ENCODE data around the gene HDGFL3. TPM values are rescaled to one million over a fixed set of nuclear protein-coding genes. Genes with fewer than 3 reads are reported as not detected.
A peak's percentile ranks its signal among the peaks of the same experiment; 100 is the strongest.
"Not testable (repeated sequence)": the region's sequence is repeated elsewhere in the genome, so short reads cannot be mapped to it uniquely, and the experiment has no call there.

Gene HDGFL3
- total RNA-seq, 2 donors from 2014 or later = 57.9 to 70.0 TPM

DNA sequence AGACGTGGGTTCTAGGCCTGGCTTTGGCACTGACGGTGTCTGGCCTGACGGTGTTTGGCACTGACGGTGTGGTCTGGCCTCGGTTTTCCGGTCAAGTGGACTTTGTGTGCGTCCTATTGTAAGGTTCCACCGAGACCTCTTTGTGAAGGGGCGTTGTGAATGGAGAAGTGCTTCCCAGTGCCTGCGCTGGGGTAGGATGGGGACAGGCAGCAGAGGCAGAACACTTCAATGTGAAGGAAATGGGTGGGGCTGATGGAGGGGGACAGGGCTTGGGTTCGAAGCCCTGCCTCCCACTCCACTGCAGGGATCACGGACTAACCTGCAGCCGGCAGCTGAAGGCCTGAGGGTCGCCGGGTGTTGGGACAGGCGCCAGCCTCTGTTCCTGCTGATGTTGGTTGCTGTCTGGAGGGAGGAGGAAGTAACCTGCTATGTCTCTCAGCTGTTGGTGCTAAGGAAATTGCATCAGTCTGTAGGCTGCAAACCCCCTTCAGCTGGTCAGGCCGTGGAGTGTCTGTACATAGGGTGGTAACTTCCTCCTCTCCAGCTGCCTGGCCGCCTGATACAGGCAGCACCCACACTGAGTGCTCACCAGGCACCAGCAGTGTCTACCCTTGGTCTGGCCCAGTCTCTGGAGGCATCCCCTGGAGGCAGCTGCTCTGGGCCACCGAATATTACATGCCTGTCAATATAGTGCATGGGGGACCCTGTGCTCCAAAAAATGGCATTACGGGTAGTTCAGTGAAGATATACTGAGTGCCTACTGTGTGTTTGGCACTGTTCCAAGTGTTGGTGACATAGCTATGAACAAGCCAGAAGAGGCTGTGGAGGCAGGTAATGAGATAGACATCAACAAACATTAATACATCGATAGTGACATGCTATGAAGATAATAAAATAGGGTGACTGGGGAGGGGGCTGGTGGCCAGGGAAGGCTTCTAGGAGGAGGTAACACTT is 99.1 kb downstream of the HDGFL3 start:
- DNase-seq (ENCODE audit: low spot score) = peak; percentile 90
- intact Hi-C loops (cut with DNase I) = no loop called here

DNA sequence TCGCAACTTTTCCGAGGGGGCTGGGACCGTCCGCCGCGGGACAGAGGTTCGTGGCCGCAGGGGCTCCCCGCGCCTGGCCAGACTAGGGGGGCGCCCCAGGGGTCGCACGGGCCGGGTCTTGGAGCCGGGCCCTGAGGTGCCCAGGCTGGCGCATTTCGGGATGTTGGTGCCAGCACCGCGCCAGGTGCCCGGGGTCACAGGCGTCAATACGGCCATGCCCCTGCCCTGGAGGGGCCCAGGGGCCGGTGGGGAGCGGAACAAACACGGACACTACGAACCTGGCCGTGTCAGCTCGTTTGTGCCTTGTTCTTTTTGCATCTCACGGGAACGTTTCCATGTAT is 99.8 kb downstream of the HDGFL3 start:
- no peak for DNase-seq (ENCODE audit: low spot score)
- intact Hi-C loops (cut with DNase I) = no loop called here

DNA sequence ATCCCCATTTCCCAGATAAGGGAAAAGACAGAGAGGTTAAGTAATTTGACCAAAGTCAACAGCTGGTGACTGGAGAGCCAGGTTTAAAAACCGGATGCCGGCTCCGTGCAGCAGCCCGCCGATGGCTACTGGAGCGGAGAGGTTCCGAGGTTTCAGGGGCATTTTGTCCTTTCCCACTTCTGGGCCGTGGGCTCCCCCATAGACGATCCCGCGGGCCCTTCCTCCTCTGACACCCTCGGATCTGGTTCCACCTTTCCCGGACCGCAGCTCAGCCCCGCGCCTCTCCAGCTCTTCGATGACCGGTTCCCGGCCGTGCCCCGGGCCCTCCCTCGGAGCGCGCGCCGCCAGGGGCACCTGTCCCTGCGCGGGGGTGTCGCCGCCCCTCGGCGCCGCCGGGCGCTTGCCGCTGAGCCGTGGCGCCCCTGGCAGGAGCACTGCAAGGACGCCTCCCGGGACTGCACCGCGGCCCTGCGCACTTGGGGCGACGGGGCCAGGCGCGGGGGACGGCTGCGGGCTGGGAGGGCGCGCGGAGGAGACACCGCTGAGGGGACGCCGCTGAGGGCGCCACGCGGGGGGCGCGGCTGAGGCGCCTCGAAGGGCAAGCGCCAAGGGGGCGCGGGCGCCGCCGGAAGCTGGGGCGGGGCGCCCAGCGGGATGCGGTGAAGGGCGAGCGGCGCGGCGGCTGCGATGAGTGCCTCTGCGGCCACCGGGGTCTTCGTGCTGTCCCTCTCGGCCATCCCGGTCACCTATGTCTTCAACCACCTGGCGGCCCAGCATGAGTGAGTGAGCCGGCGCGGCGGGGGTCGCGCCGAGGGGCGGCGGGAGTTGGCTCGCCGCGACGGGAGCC is 100.4 kb downstream of the HDGFL3 start, which contains the start of gene TM6SF1:
TSS of gene TM6SF1 (plus strand) at position 652 of the 847 bp plus-strand sequence. CDS start at position 688, 36 bp downstream.
- intact Hi-C loops (cut with DNase I) = no loop called here
- no peak for DNase-seq (ENCODE audit: low spot score)

DNA sequence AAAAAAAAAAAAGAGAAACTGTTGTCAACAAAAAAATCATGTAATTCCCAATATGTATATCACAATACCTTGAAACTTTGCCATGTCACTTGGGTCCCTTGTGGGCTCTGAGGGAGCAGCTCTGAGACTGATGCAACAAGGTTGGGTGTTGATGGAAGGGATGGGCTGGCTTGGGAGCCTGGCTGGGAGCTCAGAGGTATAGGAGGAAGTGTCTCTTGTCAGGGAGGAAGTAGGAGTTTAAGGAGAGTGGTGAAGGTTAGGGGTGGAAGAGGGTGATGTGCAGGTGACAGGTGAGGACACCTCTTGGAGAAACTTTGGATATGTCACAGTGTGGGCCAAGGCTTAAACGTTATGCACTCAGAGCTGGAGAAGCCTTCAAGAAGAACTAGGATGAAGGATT is 102.2 kb downstream of the HDGFL3 start:
- intact Hi-C loops (cut with DNase I) = no loop called here
- no peak for DNase-seq (ENCODE audit: low spot score)

DNA sequence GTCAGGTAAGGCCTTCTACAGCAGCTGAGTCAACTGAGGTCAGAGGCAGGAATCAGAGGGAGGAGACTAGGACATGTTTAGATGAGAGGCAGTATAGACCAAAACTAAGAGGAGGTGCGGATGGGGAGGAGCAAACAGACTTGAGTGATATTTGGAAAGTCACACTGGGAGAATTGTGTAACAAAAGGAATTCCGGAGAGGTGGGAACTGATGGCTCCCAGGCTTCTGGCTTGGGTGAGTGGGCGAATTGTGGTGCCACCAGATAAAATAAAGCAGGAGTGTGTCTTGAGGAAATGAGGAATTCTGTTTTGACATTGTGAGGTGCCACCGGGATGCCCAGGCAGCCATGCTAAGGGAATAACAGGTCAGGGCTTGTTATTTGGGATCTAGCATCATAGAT is 103.5 kb downstream of the HDGFL3 start:
- DNase-seq (ENCODE audit: low spot score) = no peak
- intact Hi-C loops (cut with DNase I) = no loop called here

DNA sequence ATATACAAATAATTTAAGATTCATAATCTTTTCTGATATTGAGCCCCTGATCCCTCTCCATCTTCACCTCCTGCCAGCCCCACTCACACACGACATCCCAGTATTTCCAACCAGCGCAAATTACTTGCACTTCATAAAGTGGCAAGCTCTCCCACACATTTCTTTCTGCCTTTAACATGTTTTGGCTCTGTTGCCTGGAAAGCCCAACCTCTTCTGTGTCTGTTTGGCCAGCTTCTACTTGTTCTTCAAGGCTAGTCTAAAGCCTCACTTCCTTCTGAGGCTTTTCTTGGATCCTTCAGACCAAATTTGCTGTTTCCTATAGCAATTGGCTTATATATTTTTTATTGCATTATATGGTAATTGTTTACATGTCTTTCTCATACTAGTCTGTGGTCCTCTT is 105.3 kb downstream of the HDGFL3 start:
- intact Hi-C loops (cut with DNase I) = no loop called here
- no peak for DNase-seq (ENCODE audit: low spot score)

DNA sequence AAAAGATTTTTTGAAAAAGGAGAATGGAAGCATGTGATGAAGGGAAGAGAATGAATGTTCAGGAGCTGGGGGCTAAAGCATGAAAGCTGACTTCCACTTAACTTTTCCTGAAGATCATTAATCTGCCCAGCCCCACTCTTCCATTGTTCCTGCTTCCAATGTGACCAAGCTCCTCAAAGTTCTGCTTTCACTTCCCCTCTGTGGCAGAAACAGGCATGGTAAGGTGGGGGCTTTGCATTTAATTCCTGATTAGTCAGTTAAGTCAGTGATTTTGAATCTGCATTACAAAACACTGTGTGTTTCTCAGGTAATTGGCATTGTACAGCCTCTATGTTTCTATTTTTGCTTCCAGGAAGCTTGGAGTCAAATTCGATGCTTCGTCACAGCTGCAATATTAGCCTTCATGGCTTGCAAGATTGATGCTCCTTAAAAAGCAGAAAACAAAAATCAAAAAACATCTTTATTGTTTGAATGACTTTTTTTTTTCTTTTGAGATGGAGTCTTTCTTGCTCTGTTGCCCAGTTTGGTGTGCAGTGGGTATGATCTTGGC is 107.5 kb downstream of the HDGFL3 start:
- no peak for DNase-seq (ENCODE audit: low spot score)
- intact Hi-C loops (cut with DNase I) = no loop called here

DNA sequence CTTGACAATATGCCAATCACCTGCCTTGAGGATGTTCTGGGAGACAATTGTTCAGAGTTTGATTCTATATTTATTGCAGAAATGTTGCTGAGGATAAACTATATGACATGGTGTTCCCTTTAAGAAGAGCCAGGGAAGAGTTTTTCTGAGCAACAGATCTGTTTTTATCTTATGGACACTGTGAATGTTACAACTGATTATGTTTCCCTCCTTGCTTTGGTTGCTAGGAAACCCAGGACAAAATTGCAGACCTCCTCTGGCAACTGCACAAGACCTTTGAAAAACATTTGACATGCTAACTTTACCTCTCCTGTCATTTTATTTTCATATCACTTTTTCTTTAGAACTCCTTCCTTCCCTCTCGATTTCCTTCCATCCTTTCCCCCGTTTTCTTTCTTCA is 108.3 kb downstream of the HDGFL3 start:
- no peak for DNase-seq (ENCODE audit: low spot score)
- intact Hi-C loops (cut with DNase I) = no loop called here

DNA sequence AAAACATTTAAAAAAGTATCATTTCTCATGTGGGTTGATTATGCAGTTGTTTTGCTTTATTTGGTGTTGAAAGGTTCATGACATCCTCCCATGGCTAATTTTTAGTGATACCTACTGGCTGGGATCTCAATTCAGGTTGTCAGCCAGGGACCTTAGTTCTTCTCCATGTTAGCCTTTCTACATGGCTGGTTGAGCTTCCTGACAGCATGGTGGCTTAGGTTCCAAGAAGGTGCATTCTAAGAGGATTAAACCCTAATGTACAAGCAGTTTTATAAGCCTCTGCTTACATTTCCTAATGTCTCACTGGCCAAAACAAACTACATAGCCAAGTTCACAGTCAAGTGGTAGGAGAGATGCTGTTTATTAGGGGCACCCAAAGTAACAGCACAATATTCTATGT is 109.5 kb downstream of the HDGFL3 start:
- DNase-seq (ENCODE audit: low spot score) = no peak
- intact Hi-C loops (cut with DNase I) = no loop called here

DNA sequence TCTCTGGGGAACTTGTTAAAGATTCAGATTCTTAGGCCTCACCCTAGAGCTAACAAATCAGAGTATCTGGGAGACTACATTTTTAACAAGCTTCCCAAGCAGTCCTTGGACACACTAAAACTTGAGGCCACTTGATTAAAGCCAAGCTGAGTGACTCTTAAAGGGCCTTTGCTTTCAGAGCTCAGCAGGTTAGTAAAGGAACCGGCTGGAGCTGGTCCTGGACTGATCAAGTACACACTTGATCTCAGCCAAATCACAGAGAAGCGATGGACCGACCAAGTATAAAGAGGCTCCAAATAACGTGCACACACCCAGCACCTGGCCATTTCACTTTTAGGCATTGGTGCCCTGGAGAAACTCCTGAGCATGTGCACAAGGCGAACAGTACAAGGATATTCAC is 113.0 kb downstream of the HDGFL3 start:
- DNase-seq (ENCODE audit: low spot score) = no peak
- intact Hi-C loops (cut with DNase I) = no loop called here

DNA sequence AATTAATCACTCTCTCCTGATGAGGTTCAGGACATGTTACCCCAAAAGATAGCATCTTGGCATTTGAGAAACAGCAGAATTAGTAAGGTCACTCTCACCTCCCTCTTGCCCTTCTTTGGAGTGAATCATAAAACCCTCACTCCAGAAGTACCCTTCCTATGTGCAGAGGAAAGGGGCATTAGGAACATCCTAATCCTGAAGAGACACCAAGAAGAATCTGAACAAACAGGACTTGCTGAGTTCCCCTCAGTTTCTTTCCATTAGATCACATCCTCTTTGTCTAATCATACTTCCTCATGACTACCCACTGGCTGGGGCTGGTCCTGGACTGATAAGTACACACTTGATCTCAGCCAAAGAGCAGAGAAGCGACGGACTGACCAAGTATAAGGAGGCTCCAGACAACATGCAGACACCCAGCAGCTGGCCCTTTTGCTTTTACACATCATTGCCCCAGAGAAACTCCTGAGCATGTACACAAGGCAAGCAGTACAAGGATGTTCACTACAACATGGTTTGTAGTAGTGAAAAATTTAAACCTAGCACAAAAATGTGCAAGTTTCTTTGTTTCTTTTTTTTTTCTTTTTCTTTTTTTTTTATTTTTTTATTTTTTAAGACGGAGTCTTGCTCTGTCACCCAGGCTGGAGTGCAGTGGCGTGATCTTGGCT is 115.2 kb downstream of the HDGFL3 start:
- intact Hi-C loops (cut with DNase I) = no loop called here
- no peak for DNase-seq (ENCODE audit: low spot score)

DNA sequence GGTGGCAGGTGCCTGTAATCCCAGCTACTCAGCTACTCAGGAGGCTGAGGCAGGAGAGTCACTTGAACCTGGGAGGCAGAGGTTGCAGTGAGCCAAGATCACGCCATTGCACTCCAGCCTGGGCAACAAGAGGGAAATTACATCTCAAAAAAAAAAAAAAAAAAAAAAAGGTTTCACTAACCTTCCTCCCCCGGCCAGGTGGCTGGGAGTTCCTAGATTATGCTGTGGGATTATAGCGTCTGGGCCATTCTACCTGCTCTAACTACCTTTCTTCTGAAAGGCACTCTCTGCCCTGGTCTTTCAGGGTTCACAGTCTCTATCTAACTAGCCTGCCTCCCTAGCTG is 115.7 kb downstream of the HDGFL3 start:
- DNase-seq (ENCODE audit: low spot score); intact Hi-C loops (cut with DNase I): not testable (repeated sequence)

DNA sequence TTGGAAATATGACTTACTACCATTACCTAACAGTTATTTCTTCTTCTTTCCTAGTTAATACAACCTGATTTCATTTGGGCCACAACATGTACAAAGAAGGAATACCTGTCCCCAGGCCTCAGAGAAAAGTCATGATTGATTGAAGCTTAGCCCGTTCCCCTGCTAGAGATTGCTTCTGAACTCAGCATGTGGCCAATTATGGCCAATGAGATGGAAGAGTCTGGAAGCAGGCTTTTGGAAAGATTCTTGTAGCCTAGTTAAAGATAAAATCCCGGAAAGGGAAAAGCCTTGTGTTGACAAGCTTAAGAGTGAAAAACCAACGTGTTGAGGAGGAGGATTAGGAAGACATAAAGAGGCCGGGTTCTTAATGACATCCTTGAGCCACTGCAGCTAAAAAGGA is 117.2 kb downstream of the HDGFL3 start:
- DNase-seq (ENCODE audit: low spot score) = no peak
- intact Hi-C loops (cut with DNase I) = no loop called here

DNA sequence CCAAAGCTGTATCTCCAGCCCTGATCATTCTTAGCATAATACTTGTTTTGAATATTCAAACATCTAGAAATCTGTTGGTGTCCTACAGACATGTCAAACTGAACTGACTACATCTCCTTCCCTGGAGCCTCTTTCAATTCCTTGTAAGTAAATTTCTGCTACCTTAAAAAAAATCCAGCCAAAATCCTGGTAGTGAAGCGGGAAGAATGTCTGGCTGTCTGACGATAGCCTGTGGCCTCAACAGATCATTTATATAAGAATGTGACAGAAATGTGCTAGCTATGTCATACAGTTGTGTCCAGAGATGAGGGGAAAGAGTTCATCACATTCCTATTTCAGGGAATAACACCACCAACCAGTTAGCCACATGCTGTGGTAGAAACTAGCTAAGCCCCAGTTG is 118.7 kb downstream of the HDGFL3 start:
- DNase-seq (ENCODE audit: low spot score) = no peak
- intact Hi-C loops (cut with DNase I) = no loop called here

DNA sequence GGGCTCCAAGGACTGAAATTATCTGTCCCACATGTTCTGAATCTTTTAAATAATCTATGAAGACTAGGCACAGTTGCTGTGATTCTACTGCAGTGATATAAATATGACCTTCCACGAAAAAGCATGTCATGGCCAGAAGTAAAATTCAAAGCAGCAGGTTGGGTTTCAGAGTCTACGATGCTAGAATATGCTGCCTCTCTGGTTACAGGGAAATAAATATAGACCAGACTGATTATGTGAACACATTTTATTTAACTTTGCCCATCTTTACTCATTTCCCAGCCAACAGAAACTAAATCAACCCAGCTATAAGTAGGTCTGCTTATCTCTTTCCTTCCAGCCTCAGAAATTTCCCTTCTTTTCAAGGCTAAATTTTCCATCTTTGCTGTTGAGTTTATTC is 120.0 kb downstream of the HDGFL3 start:
- no peak for DNase-seq (ENCODE audit: low spot score)
- intact Hi-C loops (cut with DNase I) = no loop called here

DNA sequence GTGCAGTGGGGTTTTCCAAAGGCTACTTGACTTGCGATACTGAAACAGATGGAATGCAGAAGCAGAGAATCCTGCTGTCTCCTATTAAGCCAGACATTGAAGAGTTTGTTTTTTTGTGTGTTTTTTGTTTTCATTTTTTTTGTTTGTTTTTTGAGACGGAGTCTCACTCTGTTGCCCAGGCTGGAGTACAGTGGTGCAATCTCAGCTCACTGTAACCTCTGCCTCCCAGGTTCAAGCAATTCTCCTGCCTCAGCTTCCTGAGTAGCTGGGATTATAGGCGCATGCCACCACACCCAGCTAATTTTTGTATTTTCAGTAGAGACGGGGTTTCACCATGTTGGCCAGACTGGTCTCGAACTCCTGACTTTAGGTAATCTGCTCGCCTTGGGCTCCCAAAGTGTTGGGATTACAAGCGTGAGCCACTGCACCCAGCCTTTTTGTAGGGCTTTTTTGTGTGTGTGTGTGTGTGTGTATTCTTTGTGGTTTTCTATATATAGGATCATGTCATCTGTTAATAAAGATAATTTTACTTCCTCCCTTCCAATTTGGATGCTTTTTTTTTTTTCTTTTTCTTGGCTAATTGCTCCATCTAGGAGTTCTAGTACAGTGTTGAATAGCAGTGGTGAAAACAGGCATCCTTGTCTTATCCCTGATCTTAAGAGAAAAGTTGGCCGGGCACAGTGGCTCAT is 121.6 kb downstream of the HDGFL3 start:
- DNase-seq (ENCODE audit: low spot score); intact Hi-C loops (cut with DNase I): not testable (repeated sequence)

DNA sequence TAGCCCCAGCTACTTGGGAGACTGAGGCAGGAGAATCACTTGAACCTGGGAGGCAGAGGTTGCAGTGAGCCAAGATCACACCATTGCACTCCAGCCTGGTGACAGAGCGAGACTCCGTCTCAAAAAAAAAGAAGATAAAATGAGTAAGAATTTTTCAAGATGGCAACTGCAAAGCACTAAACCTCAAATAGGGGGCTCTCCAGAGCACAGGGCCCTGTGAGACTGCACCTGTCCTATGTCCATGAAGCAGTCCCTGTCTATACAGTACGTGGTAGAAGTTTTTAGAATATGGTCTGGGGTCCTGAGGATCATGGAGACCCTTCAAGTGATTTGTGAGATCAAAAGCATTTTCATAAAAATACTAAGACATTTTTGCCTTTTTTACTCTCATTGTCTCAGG is 122.2 kb downstream of the HDGFL3 start:
- DNase-seq (ENCODE audit: low spot score); intact Hi-C loops (cut with DNase I): not testable (repeated sequence)

DNA sequence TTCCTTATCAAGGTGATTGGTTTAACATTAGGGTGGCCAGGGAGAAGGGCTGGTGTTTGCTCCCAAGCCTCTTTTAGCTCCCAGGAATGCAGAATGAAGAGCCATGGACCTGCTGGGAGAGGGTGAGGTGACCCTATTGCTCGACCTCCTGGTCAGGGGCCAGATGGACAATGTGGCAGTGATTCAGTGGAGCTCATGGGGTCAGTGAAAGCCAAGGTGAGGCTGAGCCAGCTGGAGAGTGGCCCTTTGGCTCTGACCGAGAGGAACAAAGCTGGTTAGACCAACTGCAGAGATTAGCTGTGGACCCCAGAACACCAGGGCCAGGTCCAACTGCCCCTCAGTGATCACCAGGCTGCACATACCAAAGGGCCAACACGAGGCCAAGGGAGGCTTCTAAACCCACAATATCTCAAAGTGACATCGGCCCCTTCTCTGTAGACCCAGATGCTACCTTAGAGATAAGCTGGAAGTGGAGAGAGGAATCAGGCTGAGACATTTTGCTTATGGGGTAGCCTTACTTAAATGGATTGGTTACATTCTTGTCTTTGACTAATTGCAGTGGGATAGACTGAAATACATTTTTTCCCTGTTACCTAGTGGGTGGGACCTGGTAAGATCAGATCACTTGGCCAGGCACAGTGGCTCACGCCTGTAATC is 124.8 kb downstream of the HDGFL3 start:
- intact Hi-C loops (cut with DNase I) = no loop called here
- no peak for DNase-seq (ENCODE audit: low spot score)
